H1 (cell line): ENCODE results near the gene CARD14.

Experiments
- CTCF ChIP-seq, 3 experiments: IDR thresholded peaks; 1 replicate in 2 of 3; 2 replicates in 1 of 3; pipeline versions ENCODE4 v1.5.1 to v1.6.1; 2011; ENCODE audit warnings: low read length in 3 of 3, mild to moderate bottlenecking in 3 of 3, inconsistent platforms in 2 of 3, low read depth in 1 of 3, moderate library complexity in 1 of 3; ENCODE audit not compliant: insufficient read depth in 1 of 3; ENCODE audit errors: control extremely low read depth in 1 of 3
- NRF1 ChIP-seq: IDR thresholded peaks from 2 replicates; pipeline ENCODE4 v1.6.1; 2011; ENCODE audit warnings: mild to moderate bottlenecking, low read depth, low read length, improper control_type of control experiment
- POLR2A ChIP-seq, 2 experiments: IDR thresholded peaks; 1 replicate in 1 of 2; 2 replicates in 1 of 2; pipeline ENCODE4 v1.6.1; 2011; ENCODE audit warnings: low read depth in 2 of 2, low read length in 2 of 2, mild to moderate bottlenecking in 2 of 2; ENCODE audit errors: control extremely low read depth in 1 of 2
- RAD21 ChIP-seq, 2 experiments: IDR thresholded peaks in 1 of 2; conservative IDR thresholded peaks in 1 of 2; 2 replicates each; pipeline ENCODE4 v1.6.1; 2011; ENCODE audit warnings: low read depth in 2 of 2, low read length in 2 of 2, improper control_type of control experiment in 1 of 2, inconsistent platforms in 1 of 2, mild to moderate bottlenecking in 1 of 2, moderate library complexity in 1 of 2
- TBP ChIP-seq: IDR thresholded peaks from 2 replicates; pipeline ENCODE4 v1.6.1; 2011; ENCODE audit warnings: low read depth, low read length, improper control_type of control experiment

DNA sequence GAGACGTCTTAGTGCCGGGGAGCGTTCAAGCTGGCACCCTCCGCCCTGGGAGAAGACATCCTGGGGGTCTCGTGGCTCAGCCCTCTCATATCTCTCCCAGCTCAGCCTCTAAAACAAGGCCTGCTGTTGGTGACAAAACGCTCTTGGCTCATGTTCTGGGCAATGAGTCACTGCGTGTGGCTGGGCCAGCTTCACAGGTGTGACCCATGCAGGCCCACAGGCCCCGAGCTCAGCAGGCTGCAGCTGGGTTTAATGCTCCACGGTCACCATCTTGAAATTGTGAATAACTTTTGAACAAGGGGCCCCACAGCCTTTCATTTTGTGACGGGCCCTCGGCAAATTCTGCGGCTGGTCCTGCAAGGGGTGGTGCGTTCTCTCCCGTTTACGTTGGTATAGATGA lies 46.0 kb upstream of the CARD14 start:
- TF ChIP-seq RAD21 (IDR thresholded peaks at IDR 0.05 in 1 of 2, conservative IDR thresholded peaks at IDR 0.05 in 1 of 2; ENCODE audit: low read depth in 2 of 2, low read length in 2 of 2) = no peak
- no peak for TF ChIP-seq CTCF (IDR thresholded peaks at IDR 0.05; ENCODE audit: control extremely low read depth in 1 of 3, insufficient read depth in 1 of 3, low read depth in 1 of 3, low read length in 3 of 3)
- TF ChIP-seq TBP = no peak
- no peak for TF ChIP-seq NRF1
- no peak for TF ChIP-seq POLR2A (IDR thresholded peaks at IDR 0.05; ENCODE audit: control extremely low read depth in 1 of 2, low read depth in 2 of 2, low read length in 2 of 2)
